ENCODE measurements around the gene L3MBTL4. TPM values are rescaled to one million over a fixed set of nuclear protein-coding genes. Genes with fewer than 3 reads are reported as not detected.

The L3MBTL4 gene
- total RNA-seq, 1 donor from 2014 or later: under 0.01 TPM

- no peak for DNase-seq (ENCODE audit: low read depth)
- no peak for TF ChIP-seq CTCF (IDR thresholded peaks at IDR 0.05; ENCODE audit: insufficient read depth, low read length, severe bottlenecking)
- Histone ChIP-seq H3K27me3 (ENCODE audit: control insufficient read depth, insufficient read depth, low read length) (no peaks in the 10 kb centered on the region), H3K4me3 (ENCODE audit: low read depth, low read length) (no peak overlapping the region), H3K36me3 (ENCODE audit: control insufficient read depth, insufficient read depth, low read length) (no peaks in the 10 kb centered on the region)
- FAIRE-seq: no peak
Observed at GRCh38 chr18:6405237-6406074, 9.3 kb downstream of the L3MBTL4 start.

GRCh38 chr18:6404834-6405233 is 9.9 kb downstream of the L3MBTL4 start:
- no peaks in the 10 kb centered on the region for H3K27me3 ChIP-seq (ENCODE audit: control insufficient read depth, insufficient read depth, low read length)
- TF ChIP-seq CTCF (IDR thresholded peaks at IDR 0.05; ENCODE audit: insufficient read depth, low read length, severe bottlenecking): no peak
- no peak for DNase-seq (ENCODE audit: low read depth)
- H3K4me3 ChIP-seq (ENCODE audit: low read depth, low read length): no peak overlapping the region
- no peak for FAIRE-seq
- H3K36me3 ChIP-seq (ENCODE audit: control insufficient read depth, insufficient read depth, low read length): no peaks in the 10 kb centered on the region

- DNase-seq (ENCODE audit: low read depth) (no peak), FAIRE-seq (no peak)
- Histone ChIP-seq H3K4me3 (ENCODE audit: low read depth, low read length) (no peak overlapping the region), H3K27me3 (ENCODE audit: control insufficient read depth, insufficient read depth, low read length) (no peaks in the 10 kb centered on the region), H3K36me3 (ENCODE audit: control insufficient read depth, insufficient read depth, low read length) (no peaks in the 10 kb centered on the region)
- TF ChIP-seq CTCF (IDR thresholded peaks at IDR 0.05; ENCODE audit: insufficient read depth, low read length, severe bottlenecking): no peak
Observed at GRCh38 chr18:6401687-6402086, 13.0 kb downstream of the L3MBTL4 start.

- Histone ChIP-seq H3K36me3 (ENCODE audit: control insufficient read depth, insufficient read depth, low read length) (no peaks in the 10 kb centered on the region), H3K4me3 (ENCODE audit: low read depth, low read length) (no peak overlapping the region), H3K27me3 (ENCODE audit: control insufficient read depth, insufficient read depth, low read length) (no peaks in the 10 kb centered on the region)
- FAIRE-seq (no peak), DNase-seq (ENCODE audit: low read depth) (no peak)
- TF ChIP-seq CTCF (IDR thresholded peaks at IDR 0.05; ENCODE audit: insufficient read depth, low read length, severe bottlenecking): no peak
Observed at GRCh38 chr18:6399776-6400175, 14.9 kb downstream of the L3MBTL4 start.

- no peak for FAIRE-seq
- H3K27me3 ChIP-seq (ENCODE audit: control insufficient read depth, insufficient read depth, low read length): no peaks in the 10 kb centered on the region
- no peak overlapping the region for H3K4me3 ChIP-seq (ENCODE audit: low read depth, low read length)
- no peak for DNase-seq (ENCODE audit: low read depth)
- H3K36me3 ChIP-seq (ENCODE audit: control insufficient read depth, insufficient read depth, low read length): no peaks in the 10 kb centered on the region
- no peak for TF ChIP-seq CTCF (IDR thresholded peaks at IDR 0.05; ENCODE audit: insufficient read depth, low read length, severe bottlenecking)
Observed at GRCh38 chr18:6397931-6398566, 16.7 kb downstream of the L3MBTL4 start.
